Measurements from ENCODE around the gene IL21R.
"Not testable (repeated sequence)": the region's sequence is repeated elsewhere in the genome, so short reads cannot be mapped to it uniquely, and the experiment has no call there.

The IL21R gene

GRCh38 chr16:27374804-27375425 lies 27.1 kb upstream of the IL21R start:
- DNase-seq (ENCODE audit: low read depth): peak; percentile 90

- no peak for DNase-seq (ENCODE audit: low read depth)
Observed at GRCh38 chr16:27377666-27378485, 24.1 kb upstream of the IL21R start.

- DNase-seq (ENCODE audit: low read depth): no peak
Observed at GRCh38 chr16:27378871-27379481, 23.0 kb upstream of the IL21R start.

- no peak for DNase-seq (ENCODE audit: low read depth)
Observed at GRCh38 chr16:27379919-27380318, 22.1 kb upstream of the IL21R start.

- DNase-seq (ENCODE audit: low read depth): no peak
Observed at GRCh38 chr16:27381236-27381635, 20.7 kb upstream of the IL21R start.

GRCh38 chr16:27381974-27382855 lies 19.8 kb upstream of the IL21R start:
- no peak for DNase-seq (ENCODE audit: low read depth)

GRCh38 chr16:27383556-27384243 lies 18.3 kb upstream of the IL21R start:
- no peak for DNase-seq (ENCODE audit: low read depth)

- no peak for DNase-seq (ENCODE audit: low read depth)
Observed at GRCh38 chr16:27384425-27384824, 17.5 kb upstream of the IL21R start.

GRCh38 chr16:27385398-27385797 lies 16.6 kb upstream of the IL21R start:
- no peak for DNase-seq (ENCODE audit: low read depth)

- no peak for DNase-seq (ENCODE audit: low read depth)
Observed at GRCh38 chr16:27386674-27387073, 15.3 kb upstream of the IL21R start.

GRCh38 chr16:27387724-27388123 lies 14.2 kb upstream of the IL21R start:
- peak; percentile 15 for DNase-seq (ENCODE audit: low read depth)

GRCh38 chr16:27389272-27389961 lies 12.6 kb upstream of the IL21R start:
- DNase-seq (ENCODE audit: low read depth): no peak

GRCh38 chr16:27390151-27390550 lies 11.8 kb upstream of the IL21R start:
- no peak for DNase-seq (ENCODE audit: low read depth)

- no peak for DNase-seq (ENCODE audit: low read depth)
Observed at GRCh38 chr16:27392671-27393070, 9.3 kb upstream of the IL21R start.

- no peak for DNase-seq (ENCODE audit: low read depth)
Observed at GRCh38 chr16:27394516-27394915, 7.5 kb upstream of the IL21R start.

GRCh38 chr16:27398341-27398893 lies 3.6 kb upstream of the IL21R start:
- not testable (repeated sequence) for DNase-seq (ENCODE audit: low read depth)

- no peak for DNase-seq (ENCODE audit: low read depth)
Observed at GRCh38 chr16:27398894-27399853, 2.8 kb upstream of the IL21R start.

- no peak for DNase-seq (ENCODE audit: low read depth)
Observed at GRCh38 chr16:27399969-27400368, 2.0 kb upstream of the IL21R start.
